Measurements from ENCODE around the gene CEP104.

DNA sequence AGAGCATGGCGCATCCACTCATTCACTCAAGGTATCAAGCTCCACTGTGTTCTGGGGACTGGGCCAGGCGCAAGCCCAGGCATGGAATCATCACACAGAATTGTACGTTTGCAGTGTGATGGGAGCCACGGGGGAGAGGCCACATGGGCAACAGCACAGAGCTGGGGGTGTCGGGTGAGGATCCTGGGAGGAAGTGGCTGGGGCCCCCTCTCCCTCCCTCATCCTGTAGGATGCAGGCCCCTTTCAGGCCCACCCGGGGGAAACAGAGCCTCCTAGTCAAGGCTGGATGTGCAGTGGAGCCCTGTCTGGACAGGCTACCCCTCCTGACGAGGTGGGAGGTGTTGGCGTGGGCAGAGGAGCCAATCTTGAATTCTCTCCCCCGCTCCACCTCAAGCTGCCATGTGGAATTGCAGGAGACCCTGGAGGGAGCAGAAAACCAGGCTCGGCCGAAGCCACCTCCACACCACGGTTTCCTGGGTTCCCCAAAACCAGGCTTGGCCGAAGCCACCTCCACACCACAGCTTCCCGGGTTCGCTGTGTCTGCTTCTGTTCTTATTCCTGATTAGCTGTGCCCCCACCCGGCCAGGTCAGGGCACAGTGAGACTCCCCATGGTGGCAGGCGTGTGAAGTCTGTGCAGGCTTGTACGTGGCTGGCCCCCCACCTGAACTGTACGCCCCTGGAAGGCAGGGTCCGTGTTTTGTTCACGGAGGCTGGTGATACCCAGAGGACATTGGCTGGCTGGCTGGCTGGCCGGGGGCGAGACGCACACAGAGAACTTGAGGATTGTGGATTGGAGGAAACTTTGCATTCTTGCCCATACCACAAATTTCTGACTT lies 47.2 kb upstream of the CEP104 start:
- TF ChIP-seq, protein P1, sequence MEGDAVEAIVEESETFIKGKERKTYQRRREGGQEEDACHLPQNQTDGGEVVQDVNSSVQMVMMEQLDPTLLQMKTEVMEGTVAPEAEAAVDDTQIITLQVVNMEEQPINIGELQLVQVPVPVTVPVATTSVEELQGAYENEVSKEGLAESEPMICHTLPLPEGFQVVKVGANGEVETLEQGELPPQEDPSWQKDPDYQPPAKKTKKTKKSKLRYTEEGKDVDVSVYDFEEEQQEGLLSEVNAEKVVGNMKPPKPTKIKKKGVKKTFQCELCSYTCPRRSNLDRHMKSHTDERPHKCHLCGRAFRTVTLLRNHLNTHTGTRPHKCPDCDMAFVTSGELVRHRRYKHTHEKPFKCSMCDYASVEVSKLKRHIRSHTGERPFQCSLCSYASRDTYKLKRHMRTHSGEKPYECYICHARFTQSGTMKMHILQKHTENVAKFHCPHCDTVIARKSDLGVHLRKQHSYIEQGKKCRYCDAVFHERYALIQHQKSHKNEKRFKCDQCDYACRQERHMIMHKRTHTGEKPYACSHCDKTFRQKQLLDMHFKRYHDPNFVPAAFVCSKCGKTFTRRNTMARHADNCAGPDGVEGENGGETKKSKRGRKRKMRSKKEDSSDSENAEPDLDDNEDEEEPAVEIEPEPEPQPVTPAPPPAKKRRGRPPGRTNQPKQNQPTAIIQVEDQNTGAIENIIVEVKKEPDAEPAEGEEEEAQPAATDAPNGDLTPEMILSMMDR (conservative IDR thresholded peaks at IDR 0.05), result no peak
- no peak for TF ChIP-seq ZFX (IDR thresholded peaks at IDR 0.05)

Data from C4-2B (cell line).